NCI-H1436 treated with DMSO at 0.1 percent for 48 hours (cell line): Measurements from ENCODE around the gene SCYL3.
"Not testable (repeated sequence)": the region's sequence is repeated elsewhere in the genome, so short reads cannot be mapped to it uniquely, and the experiment has no call there.

ENCODE experiments used
- DNase-seq: peaks from one replicate; lab custom pipeline; 2025; lab: John Stamatoyannopoulos, UW

Gene SCYL3

DNA sequence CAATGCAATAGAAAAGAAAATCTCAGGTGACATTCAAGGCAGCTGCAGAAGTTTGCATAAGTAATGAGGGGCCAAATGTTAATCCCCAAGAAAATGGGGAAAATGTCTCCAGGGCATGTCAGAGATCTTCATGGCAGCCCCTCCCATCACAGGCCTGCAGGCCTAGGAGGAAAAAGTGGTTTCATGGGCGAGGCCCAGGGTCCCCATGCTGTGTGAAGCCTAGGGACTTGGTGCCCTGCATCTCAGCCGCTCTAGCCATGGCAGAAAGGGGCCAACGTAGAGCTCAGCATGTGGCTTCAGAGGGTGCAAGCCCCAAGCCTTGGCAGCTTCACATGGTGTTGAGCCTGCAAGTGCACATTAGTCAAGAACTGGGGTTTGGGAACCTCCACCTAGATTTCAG, 21.7 kb downstream of the SCYL3 start:
- not testable (repeated sequence) for DNase-seq

DNA sequence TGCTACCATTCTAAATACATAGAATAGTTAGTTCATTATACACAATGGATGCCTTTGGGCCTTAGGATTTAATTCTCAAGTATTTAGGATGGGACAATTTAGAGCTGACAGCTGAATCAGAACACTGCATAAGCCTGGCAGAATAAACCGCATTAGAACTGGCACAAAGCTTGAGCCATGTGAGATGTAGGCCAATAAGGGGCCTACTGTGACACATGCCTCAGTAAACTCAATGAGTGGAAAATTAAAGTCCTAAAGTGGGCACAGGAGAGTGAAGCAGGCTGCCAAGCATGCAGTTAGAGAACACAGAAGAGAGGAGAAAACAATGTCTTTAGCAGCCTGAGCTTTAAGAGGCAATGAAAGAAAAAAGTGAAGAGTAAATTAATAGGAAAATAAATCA, 24.3 kb downstream of the SCYL3 start:
- no peak for DNase-seq

DNA sequence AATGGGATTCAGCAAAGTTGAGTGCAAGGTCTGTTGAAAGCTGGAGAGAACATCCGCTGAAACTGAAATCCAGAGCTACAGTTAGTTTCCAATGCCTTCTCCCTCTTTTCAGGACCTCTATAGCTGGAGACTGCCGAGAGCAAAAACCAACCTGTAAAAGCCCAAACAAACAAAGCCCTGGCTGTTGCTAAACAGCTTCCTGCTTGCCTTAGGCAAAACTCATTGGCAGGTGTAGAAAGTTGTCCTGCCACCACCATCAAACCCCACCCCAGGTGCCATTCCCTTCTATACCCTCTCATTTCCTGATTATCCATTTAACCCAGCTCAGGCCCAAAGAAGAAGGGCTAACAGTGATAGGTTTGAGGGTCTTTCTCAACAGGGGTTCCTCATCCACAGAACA, 24.7 kb downstream of the SCYL3 start:
- no peak for DNase-seq

DNA sequence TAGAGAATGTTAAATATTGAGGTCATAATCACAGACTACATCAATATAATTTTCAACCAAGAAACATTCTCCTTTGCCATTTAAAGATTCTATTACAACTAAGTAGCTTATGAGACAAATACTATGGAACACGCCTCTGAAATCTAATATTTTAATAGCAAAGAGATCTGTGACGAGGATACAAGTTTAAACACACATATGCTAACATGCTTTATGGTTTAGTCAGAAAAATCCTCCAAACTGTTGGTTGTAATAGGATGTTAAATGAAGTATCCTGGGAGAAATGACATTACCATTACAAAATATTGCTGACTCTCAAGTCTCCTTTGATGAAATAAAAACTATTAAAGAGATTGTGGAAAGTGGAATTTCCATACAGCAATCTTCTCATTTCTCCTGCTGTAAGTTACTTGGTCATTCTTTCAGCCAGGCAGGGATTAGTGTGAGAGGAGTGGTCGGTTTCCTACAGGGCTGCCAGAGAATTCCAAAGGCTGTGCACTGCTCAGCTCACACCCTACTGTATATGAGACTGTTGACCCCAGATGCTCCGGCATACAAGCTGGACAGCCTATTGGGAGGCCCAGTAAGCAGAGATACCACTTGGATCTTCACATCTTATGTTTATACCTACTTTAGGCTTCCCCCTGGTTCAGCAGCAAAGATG, 26.6 kb downstream of the SCYL3 start:
- no peak for DNase-seq

DNA sequence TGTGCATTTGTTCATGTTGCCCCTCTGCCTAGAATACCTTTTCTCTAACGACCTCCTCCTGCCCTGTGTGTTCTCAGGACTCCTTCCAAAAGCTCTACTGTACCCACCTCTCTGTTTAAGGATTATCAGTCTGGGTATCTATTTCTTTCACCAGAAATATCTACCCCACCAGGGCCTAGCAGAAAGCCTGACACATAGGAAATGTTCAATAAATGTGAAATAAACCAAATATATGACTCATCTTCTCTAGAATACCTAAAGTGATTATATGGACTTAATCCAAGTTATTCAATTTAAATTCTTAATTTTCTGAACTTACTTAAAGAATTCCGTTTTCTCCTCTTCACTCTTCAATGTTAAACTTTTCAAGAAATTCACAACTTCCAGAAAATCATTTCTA, 27.1 kb downstream of the SCYL3 start:
- no peak for DNase-seq

DNA sequence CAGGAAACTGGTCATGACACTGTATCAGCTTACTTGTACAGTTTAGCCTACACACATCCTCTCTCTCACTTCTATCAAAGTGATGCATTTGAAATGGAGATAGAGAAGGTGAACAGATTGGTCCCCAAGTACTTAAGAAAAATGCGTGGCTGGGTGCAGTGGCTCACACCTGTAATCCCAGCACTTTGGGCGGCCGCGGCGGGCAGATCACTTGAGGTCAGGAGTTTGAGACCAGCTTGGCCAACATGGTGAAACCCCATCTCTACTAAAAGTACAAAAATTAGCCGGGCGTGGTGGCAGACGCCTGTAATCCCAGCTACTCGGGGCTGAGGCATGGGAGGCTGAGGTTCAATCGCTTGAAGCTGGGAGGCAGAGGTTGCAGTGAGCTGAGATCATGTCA, 29.2 kb downstream of the SCYL3 start:
- not testable (repeated sequence) for DNase-seq

DNA sequence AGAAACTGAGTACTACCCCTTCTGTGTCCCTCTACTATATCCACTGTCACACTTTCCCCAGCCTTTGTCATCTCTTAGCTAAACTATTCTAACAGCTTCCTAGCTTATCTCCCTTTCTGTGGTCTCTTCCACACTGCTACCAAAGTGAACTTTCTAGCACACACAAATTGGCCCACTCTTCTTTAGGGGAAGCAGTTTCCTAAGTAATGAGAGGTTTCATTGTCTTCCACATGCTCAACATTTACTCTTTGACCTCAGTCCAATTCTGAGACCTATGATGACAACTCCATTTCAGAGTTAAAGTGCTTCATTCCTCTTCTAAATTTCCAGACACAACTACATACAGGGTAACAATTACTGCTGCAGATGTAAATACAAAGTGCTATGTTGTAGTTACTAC, 32.9 kb downstream of the SCYL3 start:
- no peak for DNase-seq

DNA sequence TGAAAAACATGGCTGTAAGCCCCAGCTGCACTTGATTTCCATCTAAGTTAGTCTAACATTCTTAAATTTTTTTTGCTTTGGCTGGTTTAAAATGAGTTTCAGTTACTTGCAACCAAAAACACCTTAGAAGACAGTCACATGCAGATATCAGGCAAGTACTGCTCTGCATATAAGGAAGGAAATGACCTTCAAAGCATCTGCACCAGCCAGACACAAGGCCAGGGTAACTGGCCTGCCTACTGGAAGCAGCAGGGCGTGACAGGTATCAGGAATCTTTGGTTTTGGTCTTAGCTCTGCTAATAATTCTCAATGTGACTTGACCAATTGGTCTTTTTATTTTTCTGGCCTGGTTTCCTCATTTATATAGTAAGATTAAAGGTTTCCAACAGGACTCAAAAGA, 33.5 kb downstream of the SCYL3 start:
- DNase-seq = no peak

DNA sequence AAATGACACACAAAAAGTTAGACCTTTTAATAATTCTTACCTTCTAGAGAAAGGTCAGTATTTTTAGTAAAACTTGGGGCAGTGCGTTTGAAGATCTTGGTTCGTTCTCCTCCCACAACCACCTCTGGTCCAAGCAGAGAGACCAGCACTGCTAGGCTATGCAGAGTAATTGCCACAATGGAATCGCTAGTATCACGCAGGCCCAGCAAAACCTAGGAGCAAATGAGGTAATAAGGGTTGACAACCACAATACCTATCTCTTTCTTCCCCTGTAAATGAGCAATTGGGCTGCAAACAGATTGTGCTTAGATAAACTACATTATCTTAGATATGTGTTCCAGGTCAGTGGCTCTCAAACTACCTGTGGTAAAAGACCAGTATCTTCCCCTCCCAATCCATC, 34.7 kb downstream of the SCYL3 start:
- no peak for DNase-seq

DNA sequence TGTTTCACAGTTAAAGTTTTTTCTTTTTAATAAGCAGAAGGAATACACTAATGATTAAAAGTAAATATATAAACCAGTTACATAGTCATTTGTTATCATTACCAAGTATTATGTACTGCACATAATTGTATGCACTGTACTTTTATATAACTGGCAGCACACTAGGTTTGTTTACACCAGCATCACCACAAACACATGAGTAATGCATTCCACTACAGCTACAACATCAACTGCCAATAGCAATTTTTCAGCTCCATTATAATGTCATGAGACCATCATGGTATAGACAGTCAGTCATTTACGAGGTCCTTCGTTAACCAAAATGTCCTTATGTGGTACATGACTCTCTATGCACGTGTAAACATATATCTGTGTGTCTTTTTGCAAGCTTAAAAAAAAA, 35.2 kb downstream of the SCYL3 start:
- DNase-seq = no peak

DNA sequence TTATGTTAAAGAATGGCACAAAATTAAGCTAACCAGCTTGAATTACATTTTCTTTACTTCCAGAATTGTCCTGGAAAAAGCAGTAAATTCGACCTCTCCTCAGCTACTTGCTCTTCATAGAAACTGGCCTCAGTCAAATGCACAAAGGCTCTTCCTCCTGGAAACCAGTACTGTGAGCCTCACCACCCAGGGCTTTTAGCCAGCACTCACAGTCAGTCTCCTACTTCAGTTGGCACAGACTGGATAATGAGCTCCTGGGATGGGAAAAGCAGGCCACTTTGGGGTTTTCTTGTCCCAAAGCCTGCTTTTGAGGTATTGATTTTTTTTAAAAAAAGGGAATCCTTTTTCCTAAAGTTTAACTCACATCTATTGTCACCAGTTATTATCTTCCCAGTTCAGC, 40.4 kb downstream of the SCYL3 start:
- no peak for DNase-seq

DNA sequence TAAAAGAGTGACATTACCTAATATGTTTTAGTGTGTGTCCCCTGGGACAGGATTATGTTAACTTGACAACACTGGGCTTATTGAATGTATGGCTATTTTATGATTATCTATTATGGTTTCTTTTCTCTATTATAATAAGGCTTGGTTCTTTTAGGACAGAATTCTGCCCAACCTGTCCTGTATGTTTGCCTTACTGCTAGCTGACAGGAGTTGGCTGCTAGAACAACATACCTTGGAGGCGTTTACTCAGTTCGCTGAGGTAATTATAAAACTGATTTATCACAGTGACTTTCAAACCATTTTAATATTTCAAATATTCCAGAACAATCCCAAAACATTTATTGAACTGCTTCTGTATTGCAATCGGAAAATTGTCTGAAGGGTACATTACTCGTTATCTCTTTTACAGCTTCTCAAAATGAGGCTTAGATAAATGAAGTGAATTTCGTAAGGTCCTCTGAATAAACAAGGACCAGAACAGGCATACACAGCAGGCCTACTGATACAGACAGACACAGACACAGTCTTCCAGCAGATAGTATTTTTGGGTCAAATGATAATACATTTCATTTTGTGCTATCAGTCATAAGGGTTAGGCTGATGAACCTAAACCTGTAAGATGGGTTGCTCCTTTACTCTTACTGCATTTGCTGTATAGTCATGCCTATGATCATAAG, 44.2 kb downstream of the SCYL3 start:
- DNase-seq = no peak

DNA sequence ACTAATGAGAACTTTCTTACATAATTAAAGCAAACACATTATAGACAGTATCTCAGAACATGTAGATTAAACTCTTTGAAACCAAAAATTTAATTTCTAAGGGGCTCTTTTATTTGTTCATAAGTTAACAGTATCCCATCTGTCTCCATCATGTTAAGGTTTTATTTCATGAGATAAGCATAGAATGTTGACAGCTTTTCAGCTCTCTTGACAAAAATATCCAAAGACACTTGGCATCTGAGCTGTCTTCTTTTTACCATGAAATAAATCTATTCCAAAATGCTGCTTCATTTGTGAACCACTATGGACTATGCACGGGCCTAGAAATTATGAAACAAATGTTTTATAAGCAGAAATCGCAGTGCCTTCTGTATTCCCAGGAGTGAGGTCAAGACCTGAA, 45.2 kb downstream of the SCYL3 start:
- DNase-seq = no peak

DNA sequence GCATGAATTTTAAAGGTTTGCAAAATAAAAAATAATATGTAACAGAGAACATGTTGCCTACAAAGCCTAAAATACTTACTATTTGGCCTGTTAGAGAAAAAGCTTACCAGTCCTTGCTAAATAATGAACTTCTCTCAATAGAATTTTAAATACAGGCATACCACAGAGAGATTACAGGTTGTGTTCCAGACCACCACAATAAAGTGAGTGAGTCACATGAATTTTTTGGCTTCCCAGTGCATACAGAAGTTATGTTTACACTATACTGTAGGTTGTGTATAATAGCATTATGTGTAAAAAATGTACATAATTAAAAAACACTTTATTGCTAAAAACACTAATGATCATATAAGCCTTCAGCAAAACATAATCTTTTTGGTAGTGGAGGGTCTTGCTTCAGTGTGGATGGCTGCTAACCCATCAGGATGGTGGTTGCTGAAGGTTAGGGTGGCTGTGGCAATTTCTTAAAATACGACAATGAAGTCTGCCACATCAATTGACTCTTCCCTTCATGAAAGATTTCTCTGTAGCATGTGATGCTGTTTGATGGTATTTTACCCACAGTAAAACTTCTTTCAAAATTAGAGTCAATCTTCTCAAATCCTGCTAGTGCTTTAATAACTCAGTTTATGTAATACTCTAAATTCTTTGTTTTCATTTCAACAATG, 48.6 kb downstream of the SCYL3 start:
- no peak for DNase-seq

DNA sequence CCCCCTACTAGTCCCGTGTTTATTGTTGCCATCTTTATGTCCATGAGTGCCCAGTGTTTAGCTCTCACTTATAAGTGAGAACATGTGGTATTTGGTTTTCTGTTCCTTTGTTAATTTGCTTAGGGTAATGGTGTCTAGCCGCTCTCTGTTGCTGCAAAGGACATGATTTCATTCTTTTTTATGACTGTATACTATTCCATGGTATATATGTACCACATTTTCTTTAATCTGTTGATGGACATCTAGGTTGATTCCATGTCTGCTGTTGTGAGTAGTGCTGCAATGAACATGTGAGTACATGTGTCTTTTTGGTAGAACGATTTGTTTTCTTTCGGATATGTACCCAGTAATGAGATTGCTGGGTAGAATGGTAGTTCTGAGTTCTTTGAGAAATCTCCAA, 54.8 kb downstream of the SCYL3 start:
- DNase-seq = no peak

DNA sequence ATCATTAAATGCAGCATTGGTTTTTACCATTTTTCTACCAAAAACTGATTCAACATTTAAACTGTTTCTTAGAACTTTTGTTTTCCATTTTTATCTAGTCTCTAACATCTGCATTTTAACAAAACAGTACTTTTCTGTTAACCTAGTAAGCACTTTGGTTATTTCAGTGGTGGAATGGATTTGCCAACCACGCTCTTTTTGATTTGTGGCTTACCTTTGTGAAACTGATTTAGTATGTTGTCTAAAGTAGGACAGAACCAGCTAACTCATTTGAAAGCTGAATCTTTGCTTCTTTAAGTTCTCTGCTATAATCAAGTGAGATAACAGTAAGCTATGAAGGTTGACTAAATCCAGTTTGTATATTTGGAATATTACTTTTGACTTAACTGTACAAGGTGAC, 57.5 kb downstream of the SCYL3 start:
- no peak for DNase-seq

DNA sequence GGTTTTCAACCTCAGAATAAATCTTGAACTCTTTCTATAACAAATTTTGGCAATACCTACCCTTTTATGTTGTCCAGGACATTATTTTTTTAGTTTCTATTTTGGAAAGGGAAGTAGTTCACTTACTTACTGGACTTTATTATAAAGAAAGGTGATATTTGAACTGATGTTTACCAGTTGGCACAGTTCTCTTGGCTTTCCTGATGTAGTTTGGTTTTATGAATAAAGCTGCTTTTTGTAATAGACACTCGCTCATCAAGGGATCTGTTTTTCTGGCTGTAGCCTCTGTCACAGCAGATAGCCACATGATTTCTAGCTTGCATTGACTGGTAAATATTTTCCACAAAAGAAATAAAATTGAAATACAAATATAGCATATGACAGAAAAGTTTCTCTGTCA, 58.0 kb downstream of the SCYL3 start:
- DNase-seq = no peak

DNA sequence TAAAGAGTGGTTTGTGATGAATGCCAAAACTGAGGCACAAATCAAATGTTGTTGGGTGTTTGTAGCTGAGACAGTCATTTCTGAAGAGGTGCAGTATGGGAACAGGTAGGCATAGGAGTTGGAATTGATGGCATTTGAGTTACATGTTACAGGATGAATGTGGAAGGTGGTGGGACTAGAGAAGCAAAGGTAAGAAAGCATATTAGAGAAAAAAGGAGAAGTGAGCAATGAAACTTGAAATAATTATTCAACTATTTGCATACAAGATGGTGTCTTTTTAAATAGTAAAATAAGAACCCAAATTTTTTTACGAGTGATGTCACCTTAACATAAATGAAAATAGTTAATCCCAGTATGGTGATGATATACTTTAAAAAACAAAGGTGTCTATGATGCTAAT, 58.8 kb downstream of the SCYL3 start:
- no peak for DNase-seq

DNA sequence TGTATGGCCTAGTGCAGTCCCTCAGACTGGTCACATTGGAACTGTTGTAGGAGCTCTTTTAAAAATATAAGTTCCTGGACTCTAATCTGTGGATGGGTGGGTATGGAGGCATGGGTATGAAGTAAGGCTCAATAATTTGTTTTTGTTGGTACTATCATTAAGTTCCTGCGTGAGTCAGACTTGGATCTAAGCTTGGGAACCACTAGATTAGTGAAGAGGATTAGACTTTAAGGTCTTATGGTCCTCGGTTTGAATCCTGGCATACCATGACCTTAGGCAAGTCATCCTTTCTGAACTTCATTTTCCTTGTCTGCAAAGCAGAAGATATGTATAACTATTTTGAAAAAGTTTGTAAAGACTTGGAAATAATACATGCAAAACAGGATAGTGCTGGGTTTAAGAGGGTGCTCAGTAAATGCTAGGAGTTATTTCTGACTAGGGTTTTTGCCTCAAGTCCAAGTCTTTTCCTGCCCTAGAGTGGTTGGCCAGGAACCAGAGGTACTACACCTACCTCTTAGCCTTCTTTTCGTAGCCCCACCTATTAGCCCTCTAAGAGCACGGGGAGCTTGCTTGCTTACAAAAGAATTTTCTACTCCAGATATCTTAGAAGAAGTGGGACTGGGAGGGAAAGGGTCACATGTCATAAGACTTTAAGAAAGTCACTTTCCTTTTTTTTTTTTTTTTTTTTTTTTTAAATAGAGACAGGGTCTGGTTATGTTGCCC, 60.4 kb downstream of the SCYL3 start:
- DNase-seq = no peak

DNA sequence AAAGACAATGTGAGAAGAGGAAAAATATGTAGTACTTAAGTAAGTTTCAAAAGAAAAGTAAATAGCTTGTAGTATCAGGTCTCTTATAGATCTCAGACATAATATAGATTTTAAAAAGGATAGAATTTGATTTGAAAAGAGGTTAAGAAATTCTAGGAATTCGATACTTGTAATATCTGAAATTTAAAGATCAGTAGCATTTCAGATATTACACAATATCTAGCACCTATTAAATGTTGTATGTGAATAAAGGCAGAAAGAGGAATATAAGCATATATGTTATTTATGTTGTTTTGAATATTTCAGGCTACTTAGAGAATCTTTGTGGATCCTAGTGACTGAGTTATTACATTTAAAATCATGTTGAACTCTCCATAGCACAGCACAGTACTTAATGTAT, 64.0 kb downstream of the SCYL3 start:
- DNase-seq = no peak

DNA sequence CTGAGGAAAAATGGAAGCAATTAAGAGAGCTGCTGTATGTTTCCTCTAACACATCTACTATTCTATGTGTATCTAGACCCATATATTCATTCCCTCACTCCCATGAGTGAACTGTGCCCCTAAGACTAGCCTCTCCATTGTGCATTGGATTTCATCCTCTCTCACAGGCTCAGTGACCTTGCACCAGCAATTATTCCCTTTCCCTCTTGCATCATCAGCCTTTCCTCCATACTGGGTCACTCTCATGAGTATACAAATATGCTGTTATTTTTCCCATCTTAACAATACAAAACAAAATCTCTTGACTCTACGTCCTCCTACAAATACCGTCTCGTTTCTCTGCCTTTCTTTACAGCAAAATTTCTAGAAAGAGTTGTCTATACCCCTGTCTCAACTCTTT, 69.5 kb downstream of the SCYL3 start:
- DNase-seq = no peak

DNA sequence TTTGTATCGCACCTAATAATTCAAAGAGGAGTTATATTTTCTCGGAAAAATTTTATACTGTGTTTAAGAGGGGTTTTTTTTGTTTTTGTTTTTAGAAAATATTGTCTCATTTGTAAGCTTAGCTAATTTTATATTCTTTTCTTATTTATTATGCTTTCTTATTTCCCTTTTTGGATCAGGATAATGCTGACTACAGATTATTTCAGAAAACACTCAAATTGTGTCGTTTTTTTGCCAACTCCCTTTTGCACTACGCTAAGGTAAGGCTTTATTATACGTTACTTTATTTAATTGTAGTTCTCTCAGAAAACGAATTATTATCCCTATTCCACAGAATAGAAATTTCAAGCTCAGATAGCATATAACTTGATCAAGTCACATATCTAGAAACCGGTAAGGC, 72.2 kb downstream of the SCYL3 start:
- DNase-seq = no peak

DNA sequence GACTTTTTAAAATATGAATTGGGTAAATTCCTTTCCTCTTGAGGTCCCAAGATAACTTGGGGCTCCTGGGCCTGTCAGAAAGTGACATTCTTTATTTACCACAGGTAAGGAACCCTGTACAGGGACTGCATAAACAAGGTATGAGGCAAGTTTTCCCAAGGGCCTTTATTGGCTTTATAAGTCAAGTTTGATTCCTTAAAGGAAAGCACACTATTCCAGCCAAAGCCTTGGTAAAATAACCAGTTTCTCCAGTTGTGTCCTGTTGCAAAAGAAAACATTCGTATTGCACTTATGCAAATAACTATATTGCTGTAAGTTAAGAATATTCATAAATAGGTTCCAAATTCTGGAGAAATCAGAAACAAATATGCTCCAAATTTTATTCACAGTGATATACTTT, 77.1 kb downstream of the SCYL3 start:
- no peak for DNase-seq
